WTC11 (cell line): Measurements from ENCODE around the gene FGF12. TPM values are rescaled to one million over a fixed set of nuclear protein-coding genes. Genes with fewer than 3 reads are reported as not detected.

Experiments
- ATAC-seq: fragments of 200-7000 bp; cut with Tn5 transposase; 2 replicates; pipeline ENCODE4 v1.10.0; 2021; ENCODE audit warnings: mild to moderate bottlenecking, moderate library complexity
- CTCF ChIA-PET: fragments of 300-600 bp; sonication (Branson Sonifier 250); formaldehyde crosslinking; loops from one replicate; lab custom pipeline; 2021; ENCODE audit warnings: antibody characterized with exemption; lab: Charles Lee
- POLR2A ChIA-PET: fragments of 350-600 bp; sonication (Branson Sonifier 250); formaldehyde crosslinking; loops from one replicate; lab custom pipeline; 2021; ENCODE audit warnings: antibody characterized with exemption; lab: Charles Lee
- DNase-seq: peaks from one replicate; pipeline ENCODE4 v3.0.0; 2021; ENCODE audit warnings: low spot score
- H3K27ac Mint-ChIP-seq: 2 replicates; pipeline ENCODE4 v1.8.0; 2021; ENCODE audit warnings: mixed read lengths
- H3K27me3 Mint-ChIP-seq: 2 replicates; pipeline ENCODE4 v1.8.0; 2021; ENCODE audit warnings: low read depth, mild to moderate bottlenecking, moderate library complexity, mixed read lengths
- H3K36me3 Mint-ChIP-seq: 2 replicates; pipeline ENCODE4 v1.8.0; 2021; ENCODE audit warnings: mixed read lengths
- H3K4me1 Mint-ChIP-seq: 2 replicates; pipeline ENCODE4 v1.8.0; 2022; ENCODE audit warnings: mixed read lengths
- H3K4me3 Mint-ChIP-seq: 2 replicates; pipeline ENCODE4 v1.8.0; 2021; ENCODE audit warnings: mild to moderate bottlenecking, moderate library complexity, mixed read lengths
- H3K9me3 Mint-ChIP-seq: 2 replicates; pipeline ENCODE4 v1.8.0; 2021; ENCODE audit warnings: mixed read lengths
- ATF3 ChIP-seq: sonication (generic); formaldehyde crosslinking; conservative IDR thresholded peaks from 2 replicates; pipeline ENCODE4 v1.8.1; 2022; ENCODE audit warnings: mild to moderate bottlenecking, missing genetic modification reagents
- EMX1 ChIP-seq: fragments of 250-450 bp; sonication (Bioruptor Pico); IDR thresholded peaks from 2 replicates; pipeline ENCODE4 v1.8.0; 2021; ENCODE audit warnings: mild to moderate bottlenecking
- FOXK1 ChIP-seq: sonication (generic); formaldehyde crosslinking; IDR thresholded peaks from 2 replicates; pipeline ENCODE4 v1.8.0; 2022; ENCODE audit warnings: mild to moderate bottlenecking, moderate library complexity, missing genetic modification reagents
- FOXP1 ChIP-seq: sonication (generic); formaldehyde crosslinking; IDR thresholded peaks from 2 replicates; pipeline ENCODE4 v1.8.0; 2022; ENCODE audit warnings: missing genetic modification reagents, mild to moderate bottlenecking, moderate library complexity, borderline replicate concordance
- HMGXB4 ChIP-seq: sonication (generic); formaldehyde crosslinking; IDR thresholded peaks from 2 replicates; pipeline ENCODE4 v1.8.1; 2023; ENCODE audit warnings: mild to moderate bottlenecking, moderate library complexity, missing genetic modification reagents
- MLX ChIP-seq: sonication (generic); formaldehyde crosslinking; IDR thresholded peaks from 2 replicates; pipeline ENCODE4 v1.8.1; 2023; ENCODE audit warnings: mild to moderate bottlenecking, missing genetic modification reagents, moderate library complexity
- MXD4 ChIP-seq: fragments of 250-450 bp; sonication (Bioruptor Pico); IDR thresholded peaks from 2 replicates; pipeline ENCODE4 v1.8.0; 2021; ENCODE audit warnings: mild to moderate bottlenecking, moderate library complexity, borderline replicate concordance
- NFATC4 ChIP-seq: fragments of 250-450 bp; sonication (Bioruptor Pico); IDR thresholded peaks from 2 replicates; pipeline ENCODE4 v1.9.0; 2021; ENCODE audit warnings: mild to moderate bottlenecking
- NR2C2 ChIP-seq: sonication (generic); formaldehyde crosslinking; IDR thresholded peaks from 2 replicates; pipeline ENCODE4 v1.8.0; 2022; ENCODE audit warnings: mild to moderate bottlenecking, missing genetic modification reagents
- OVOL2 ChIP-seq: fragments of 250-450 bp; sonication (Bioruptor Pico); IDR thresholded peaks from 2 replicates; pipeline ENCODE4 v1.9.0; 2021; ENCODE audit warnings: mild to moderate bottlenecking, borderline replicate concordance
- PRRX2 ChIP-seq: fragments of 250-450 bp; sonication (Bioruptor Pico); IDR thresholded peaks from 2 replicates; pipeline ENCODE4 v1.8.0; 2021; ENCODE audit warnings: mild to moderate bottlenecking
- SMAD3 ChIP-seq: sonication (generic); formaldehyde crosslinking; IDR thresholded peaks from 2 replicates; pipeline ENCODE4 v1.8.0; 2022; ENCODE audit warnings: missing genetic modification reagents, mild to moderate bottlenecking, borderline replicate concordance
- TCF7 ChIP-seq: sonication (generic); formaldehyde crosslinking; IDR thresholded peaks from 2 replicates; pipeline ENCODE4 v1.8.0; 2022; ENCODE audit warnings: mild to moderate bottlenecking, low read depth, missing genetic modification reagents, moderate library complexity
- TEAD1 ChIP-seq: sonication (generic); formaldehyde crosslinking; IDR thresholded peaks from 2 replicates; pipeline ENCODE4 v1.8.0; 2022; ENCODE audit warnings: mild to moderate bottlenecking, missing genetic modification reagents
- TEAD4 ChIP-seq: sonication (generic); formaldehyde crosslinking; IDR thresholded peaks from 2 replicates; pipeline ENCODE4 v1.8.0; 2022; ENCODE audit warnings: mild to moderate bottlenecking, missing genetic modification reagents
- ZBTB21 ChIP-seq: sonication (generic); formaldehyde crosslinking; IDR thresholded peaks from 2 replicates; pipeline ENCODE4 v1.8.1; 2023; ENCODE audit warnings: mild to moderate bottlenecking, missing genetic modification reagents, borderline replicate concordance
- ZNF671 ChIP-seq: fragments of 250-450 bp; sonication (Bioruptor Pico); IDR thresholded peaks from 2 replicates; pipeline ENCODE4 v1.8.0; 2021; ENCODE audit warnings: mild to moderate bottlenecking
- ZSCAN18 ChIP-seq: fragments of 250-450 bp; sonication (Bioruptor Pico); IDR thresholded peaks from 2 replicates; pipeline ENCODE4 v2.1.2; 2022; ENCODE audit warnings: mild to moderate bottlenecking, moderate library complexity
- total RNA-seq: library from RNA; stranded (reverse); gene quantifications from 3 replicates; pipeline ENCODE4 v1.2.3, GENCODE V29; 2021
- TF ChIP-seq, protein P1 (sequence below): fragments of 250-450 bp; sonication (Bioruptor Pico); IDR thresholded peaks from 2 replicates; pipeline ENCODE4 v1.9.0; 2021; ENCODE audit warnings: mild to moderate bottlenecking, borderline replicate concordance
- TF ChIP-seq, protein P2 (sequence below): sonication (generic); formaldehyde crosslinking; IDR thresholded peaks from 2 replicates; pipeline ENCODE4 v1.8.1; 2022; ENCODE audit warnings: low read depth, mild to moderate bottlenecking, moderate library complexity, missing genetic modification reagents, borderline replicate concordance
- TF ChIP-seq, protein P3 (sequence below): sonication (generic); formaldehyde crosslinking; IDR thresholded peaks from 2 replicates; pipeline ENCODE4 v1.8.0; 2023; ENCODE audit warnings: missing genetic modification reagents, mild to moderate bottlenecking, borderline replicate concordance

The FGF12 gene
- total RNA-seq, 1 experiment from 2014 or later, result 13.5 TPM

DNA sequence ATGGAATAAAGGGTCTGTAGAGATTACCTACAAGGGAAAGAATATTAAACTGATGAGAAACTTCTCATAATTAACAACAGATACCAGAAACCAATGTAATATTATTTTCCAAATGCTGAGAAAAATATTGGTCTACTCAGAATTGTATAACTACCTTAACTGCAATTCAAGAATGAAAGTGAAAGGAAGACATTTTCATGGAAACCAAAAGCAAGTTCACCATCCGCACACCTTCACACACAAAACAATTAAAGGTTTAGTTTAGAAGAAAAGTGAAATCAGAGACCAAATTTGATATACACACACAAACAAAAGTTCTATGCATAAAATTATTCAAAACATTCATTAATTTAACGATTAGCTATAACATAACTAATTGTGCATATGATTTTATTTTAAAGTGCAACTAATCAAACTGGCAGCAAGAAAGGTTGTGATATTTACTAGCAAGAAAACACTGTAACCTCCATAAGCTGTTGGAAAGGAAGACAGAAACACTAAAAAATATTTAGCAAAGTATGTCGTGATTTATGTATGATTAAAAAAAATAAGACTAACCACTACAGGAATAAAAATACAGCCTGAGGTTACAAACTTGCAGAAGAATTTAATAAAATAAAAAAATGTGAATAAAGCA, 395.5 kb downstream of the FGF12 start:
- ChIA-PET CTCF (interaction anchor here (2.0 kb wide), 1 partner anchor 113 kb away, joined by 8 read pairs; no protein-coding TSS in a partner anchor), POLR2A (no interaction called here)
- Mint-ChIP-seq H3K27me3 (no peaks in the 10 kb centered on the region), H3K27ac (no peak overlapping the region), H3K9me3 (no peaks in the 10 kb centered on the region), H3K4me3 (no peak overlapping the region), H3K36me3 (no peaks in the 10 kb centered on the region), H3K4me1 (peaks cover 27% of the 10 kb centered on the region)
- no peak for DNase-seq
- no peak for ATAC-seq
- TF ChIP-seq ATF3 (CRISPR knock-in tag) (no peak), FOXK1 (CRISPR knock-in tag) (no peak), ZSCAN18 (CRISPR knock-in tag) (no peak), ZBTB21 (no peak), NR2C2 (no peak), ZNF671 (no peak), FOXP1 (CRISPR knock-in tag) (no peak), OVOL2 (CRISPR knock-in tag) (no peak), TEAD4 (CRISPR knock-in tag) (no peak), MLX (no peak), SMAD3 (no peak), NFATC4 (CRISPR knock-in tag) (no peak)
- TF ChIP-seq, protein P1, sequence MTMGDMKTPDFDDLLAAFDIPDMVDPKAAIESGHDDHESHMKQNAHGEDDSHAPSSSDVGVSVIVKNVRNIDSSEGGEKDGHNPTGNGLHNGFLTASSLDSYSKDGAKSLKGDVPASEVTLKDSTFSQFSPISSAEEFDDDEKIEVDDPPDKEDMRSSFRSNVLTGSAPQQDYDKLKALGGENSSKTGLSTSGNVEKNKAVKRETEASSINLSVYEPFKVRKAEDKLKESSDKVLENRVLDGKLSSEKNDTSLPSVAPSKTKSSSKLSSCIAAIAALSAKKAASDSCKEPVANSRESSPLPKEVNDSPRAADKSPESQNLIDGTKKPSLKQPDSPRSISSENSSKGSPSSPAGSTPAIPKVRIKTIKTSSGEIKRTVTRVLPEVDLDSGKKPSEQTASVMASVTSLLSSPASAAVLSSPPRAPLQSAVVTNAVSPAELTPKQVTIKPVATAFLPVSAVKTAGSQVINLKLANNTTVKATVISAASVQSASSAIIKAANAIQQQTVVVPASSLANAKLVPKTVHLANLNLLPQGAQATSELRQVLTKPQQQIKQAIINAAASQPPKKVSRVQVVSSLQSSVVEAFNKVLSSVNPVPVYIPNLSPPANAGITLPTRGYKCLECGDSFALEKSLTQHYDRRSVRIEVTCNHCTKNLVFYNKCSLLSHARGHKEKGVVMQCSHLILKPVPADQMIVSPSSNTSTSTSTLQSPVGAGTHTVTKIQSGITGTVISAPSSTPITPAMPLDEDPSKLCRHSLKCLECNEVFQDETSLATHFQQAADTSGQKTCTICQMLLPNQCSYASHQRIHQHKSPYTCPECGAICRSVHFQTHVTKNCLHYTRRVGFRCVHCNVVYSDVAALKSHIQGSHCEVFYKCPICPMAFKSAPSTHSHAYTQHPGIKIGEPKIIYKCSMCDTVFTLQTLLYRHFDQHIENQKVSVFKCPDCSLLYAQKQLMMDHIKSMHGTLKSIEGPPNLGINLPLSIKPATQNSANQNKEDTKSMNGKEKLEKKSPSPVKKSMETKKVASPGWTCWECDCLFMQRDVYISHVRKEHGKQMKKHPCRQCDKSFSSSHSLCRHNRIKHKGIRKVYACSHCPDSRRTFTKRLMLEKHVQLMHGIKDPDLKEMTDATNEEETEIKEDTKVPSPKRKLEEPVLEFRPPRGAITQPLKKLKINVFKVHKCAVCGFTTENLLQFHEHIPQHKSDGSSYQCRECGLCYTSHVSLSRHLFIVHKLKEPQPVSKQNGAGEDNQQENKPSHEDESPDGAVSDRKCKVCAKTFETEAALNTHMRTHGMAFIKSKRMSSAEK (CRISPR knock-in tag), result no peak

GRCh38 chr3:192326656-192327055, 400.7 kb downstream of the FGF12 start:
- POLR2A ChIA-PET, result no interaction called here
- TF ChIP-seq, protein P2, sequence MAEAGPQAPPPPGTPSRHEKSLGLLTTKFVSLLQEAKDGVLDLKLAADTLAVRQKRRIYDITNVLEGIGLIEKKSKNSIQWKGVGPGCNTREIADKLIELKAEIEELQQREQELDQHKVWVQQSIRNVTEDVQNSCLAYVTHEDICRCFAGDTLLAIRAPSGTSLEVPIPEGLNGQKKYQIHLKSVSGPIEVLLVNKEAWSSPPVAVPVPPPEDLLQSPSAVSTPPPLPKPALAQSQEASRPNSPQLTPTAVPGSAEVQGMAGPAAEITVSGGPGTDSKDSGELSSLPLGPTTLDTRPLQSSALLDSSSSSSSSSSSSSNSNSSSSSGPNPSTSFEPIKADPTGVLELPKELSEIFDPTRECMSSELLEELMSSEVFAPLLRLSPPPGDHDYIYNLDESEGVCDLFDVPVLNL, result no peak
- TF ChIP-seq TEAD1 (no peak), TCF7 (no peak), ATF3 (CRISPR knock-in tag) (no peak), MXD4 (CRISPR knock-in tag) (no peak), HMGXB4 (CRISPR knock-in tag) (no peak), PRRX2 (CRISPR knock-in tag) (no peak), EMX1 (CRISPR knock-in tag) (no peak)
- TF ChIP-seq, protein P3, sequence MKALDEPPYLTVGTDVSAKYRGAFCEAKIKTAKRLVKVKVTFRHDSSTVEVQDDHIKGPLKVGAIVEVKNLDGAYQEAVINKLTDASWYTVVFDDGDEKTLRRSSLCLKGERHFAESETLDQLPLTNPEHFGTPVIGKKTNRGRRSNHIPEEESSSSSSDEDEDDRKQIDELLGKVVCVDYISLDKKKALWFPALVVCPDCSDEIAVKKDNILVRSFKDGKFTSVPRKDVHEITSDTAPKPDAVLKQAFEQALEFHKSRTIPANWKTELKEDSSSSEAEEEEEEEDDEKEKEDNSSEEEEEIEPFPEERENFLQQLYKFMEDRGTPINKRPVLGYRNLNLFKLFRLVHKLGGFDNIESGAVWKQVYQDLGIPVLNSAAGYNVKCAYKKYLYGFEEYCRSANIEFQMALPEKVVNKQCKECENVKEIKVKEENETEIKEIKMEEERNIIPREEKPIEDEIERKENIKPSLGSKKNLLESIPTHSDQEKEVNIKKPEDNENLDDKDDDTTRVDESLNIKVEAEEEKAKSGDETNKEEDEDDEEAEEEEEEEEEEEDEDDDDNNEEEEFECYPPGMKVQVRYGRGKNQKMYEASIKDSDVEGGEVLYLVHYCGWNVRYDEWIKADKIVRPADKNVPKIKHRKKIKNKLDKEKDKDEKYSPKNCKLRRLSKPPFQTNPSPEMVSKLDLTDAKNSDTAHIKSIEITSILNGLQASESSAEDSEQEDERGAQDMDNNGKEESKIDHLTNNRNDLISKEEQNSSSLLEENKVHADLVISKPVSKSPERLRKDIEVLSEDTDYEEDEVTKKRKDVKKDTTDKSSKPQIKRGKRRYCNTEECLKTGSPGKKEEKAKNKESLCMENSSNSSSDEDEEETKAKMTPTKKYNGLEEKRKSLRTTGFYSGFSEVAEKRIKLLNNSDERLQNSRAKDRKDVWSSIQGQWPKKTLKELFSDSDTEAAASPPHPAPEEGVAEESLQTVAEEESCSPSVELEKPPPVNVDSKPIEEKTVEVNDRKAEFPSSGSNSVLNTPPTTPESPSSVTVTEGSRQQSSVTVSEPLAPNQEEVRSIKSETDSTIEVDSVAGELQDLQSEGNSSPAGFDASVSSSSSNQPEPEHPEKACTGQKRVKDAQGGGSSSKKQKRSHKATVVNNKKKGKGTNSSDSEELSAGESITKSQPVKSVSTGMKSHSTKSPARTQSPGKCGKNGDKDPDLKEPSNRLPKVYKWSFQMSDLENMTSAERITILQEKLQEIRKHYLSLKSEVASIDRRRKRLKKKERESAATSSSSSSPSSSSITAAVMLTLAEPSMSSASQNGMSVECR (CRISPR knock-in tag), result no peak

More at GRCh38 chr3:192326656-192327055, 400.7 kb downstream of the FGF12 start:
- no peaks in the 10 kb centered on the region for H3K9me3 Mint-ChIP-seq
- CTCF ChIA-PET, result no interaction called here
- H3K4me1 Mint-ChIP-seq, result peaks cover 8% of the 10 kb centered on the region
- no peak overlapping the region for H3K4me3 Mint-ChIP-seq
- H3K27me3 Mint-ChIP-seq, result no peaks in the 10 kb centered on the region
- no peak for ATAC-seq
- no peaks in the 10 kb centered on the region for H3K36me3 Mint-ChIP-seq
- H3K27ac Mint-ChIP-seq, result no peak overlapping the region
- DNase-seq, result no peak
